ENCODE data around the gene DCAKD.
"Not testable (repeated sequence)": the region's sequence is repeated elsewhere in the genome, so short reads cannot be mapped to it uniquely, and the experiment has no call there.

Gene DCAKD

GRCh38 chr17:45063198-45063597, 11.8 kb upstream of the DCAKD start:
- DNase-seq (ENCODE audit: low spot score): no peak

- no peak for DNase-seq (ENCODE audit: low spot score)
These were observed 10.3 kb upstream of the DCAKD start for GRCh38 chr17:45061606-45062205.

GRCh38 chr17:45060797-45061605, 9.6 kb upstream of the DCAKD start, which contains the start of gene NMT1:
NMT1 (plus strand) TSS chr17:45061317; CDS start chr17:45061330, 13 bp downstream.
- peak; percentile 96 for DNase-seq (ENCODE audit: low spot score)

GRCh38 chr17:45060382-45060796, 9.0 kb upstream of the DCAKD start:
- no peak for DNase-seq (ENCODE audit: low spot score)

- peak; percentile 61 for DNase-seq (ENCODE audit: low spot score)
These were observed 780 bp upstream of the DCAKD start for GRCh38 chr17:45052052-45052772.

- not testable (repeated sequence) for DNase-seq (ENCODE audit: low spot score)
These were observed 254 bp upstream of the DCAKD start for GRCh38 chr17:45051720-45052051.

GRCh38 chr17:45050481-45051059, 862 bp downstream of the DCAKD start:
- DNase-seq (ENCODE audit: low spot score): peak; percentile 29

- DNase-seq (ENCODE audit: low spot score): no peak
These were observed 2.5 kb downstream of the DCAKD start for GRCh38 chr17:45048795-45049563.

- peak; percentile 50 for DNase-seq (ENCODE audit: low spot score)
These were observed 4.8 kb downstream of the DCAKD start for GRCh38 chr17:45046537-45047125.

- DNase-seq (ENCODE audit: low spot score): no peak
These were observed 7.5 kb downstream of the DCAKD start for GRCh38 chr17:45043813-45044540.

GRCh38 chr17:45042346-45043120, 8.9 kb downstream of the DCAKD start:
- DNase-seq (ENCODE audit: low spot score): peak; percentile 9

- DNase-seq (ENCODE audit: low spot score): no peak
These were observed 11.0 kb downstream of the DCAKD start for GRCh38 chr17:45040459-45040858.

GRCh38 chr17:45038728-45039634, 12.5 kb downstream of the DCAKD start:
- DNase-seq (ENCODE audit: low spot score): no peak

GRCh38 chr17:45036691-45037090, 14.7 kb downstream of the DCAKD start:
- DNase-seq (ENCODE audit: low spot score): no peak

- DNase-seq (ENCODE audit: low spot score): no peak
These were observed 15.6 kb downstream of the DCAKD start for GRCh38 chr17:45035848-45036247.

- no peak for DNase-seq (ENCODE audit: low spot score)
These were observed 16.8 kb downstream of the DCAKD start for GRCh38 chr17:45034599-45034998.

GRCh38 chr17:45032174-45032541, 19.3 kb downstream of the DCAKD start:
- no peak for DNase-seq (ENCODE audit: low spot score)

GRCh38 chr17:45031231-45032173, 19.9 kb downstream of the DCAKD start:
- no peak for DNase-seq (ENCODE audit: low spot score)
